ENCODE results near the gene ZNF232.

GRCh38 chr17:5099271-5099670, 12.4 kb downstream of the ZNF232 start:
- TF ChIP-seq, protein P1, sequence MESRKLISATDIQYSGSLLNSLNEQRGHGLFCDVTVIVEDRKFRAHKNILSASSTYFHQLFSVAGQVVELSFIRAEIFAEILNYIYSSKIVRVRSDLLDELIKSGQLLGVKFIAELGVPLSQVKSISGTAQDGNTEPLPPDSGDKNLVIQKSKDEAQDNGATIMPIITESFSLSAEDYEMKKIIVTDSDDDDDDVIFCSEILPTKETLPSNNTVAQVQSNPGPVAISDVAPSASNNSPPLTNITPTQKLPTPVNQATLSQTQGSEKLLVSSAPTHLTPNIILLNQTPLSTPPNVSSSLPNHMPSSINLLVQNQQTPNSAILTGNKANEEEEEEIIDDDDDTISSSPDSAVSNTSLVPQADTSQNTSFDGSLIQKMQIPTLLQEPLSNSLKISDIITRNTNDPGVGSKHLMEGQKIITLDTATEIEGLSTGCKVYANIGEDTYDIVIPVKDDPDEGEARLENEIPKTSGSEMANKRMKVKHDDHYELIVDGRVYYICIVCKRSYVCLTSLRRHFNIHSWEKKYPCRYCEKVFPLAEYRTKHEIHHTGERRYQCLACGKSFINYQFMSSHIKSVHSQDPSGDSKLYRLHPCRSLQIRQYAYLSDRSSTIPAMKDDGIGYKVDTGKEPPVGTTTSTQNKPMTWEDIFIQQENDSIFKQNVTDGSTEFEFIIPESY (IDR thresholded peaks at IDR 0.05; ENCODE audit: extremely low read depth, insufficient replicate concordance, low read length): no peak
- TF ChIP-seq CTCF (IDR thresholded peaks at IDR 0.05 in 2 of 3, conservative IDR thresholded peaks at IDR 0.05 in 1 of 3; ENCODE audit: borderline replicate concordance in 1 of 3, insufficient read depth in 1 of 3, low read depth in 2 of 3, low read length in 2 of 3): no peak
- TF ChIP-seq RAD21 (IDR thresholded peaks at IDR 0.05; ENCODE audit: low read depth): no peak
- TF ChIP-seq POLR2AphosphoS5 (IDR thresholded peaks at IDR 0.05; ENCODE audit: low read depth, low read length): no peak
- TF ChIP-seq POLR2A (IDR thresholded peaks at IDR 0.05; ENCODE audit: borderline replicate concordance, extremely low read depth, insufficient read depth, insufficient read length): no peak
- TF ChIP-seq EGR1 (IDR thresholded peaks at IDR 0.05; ENCODE audit: low read depth): no peak
- no peak for TF ChIP-seq TCF7L2 (IDR thresholded peaks at IDR 0.05; ENCODE audit: borderline replicate concordance, extremely low read depth, insufficient read depth, insufficient read length)
- TF ChIP-seq, protein P2, sequence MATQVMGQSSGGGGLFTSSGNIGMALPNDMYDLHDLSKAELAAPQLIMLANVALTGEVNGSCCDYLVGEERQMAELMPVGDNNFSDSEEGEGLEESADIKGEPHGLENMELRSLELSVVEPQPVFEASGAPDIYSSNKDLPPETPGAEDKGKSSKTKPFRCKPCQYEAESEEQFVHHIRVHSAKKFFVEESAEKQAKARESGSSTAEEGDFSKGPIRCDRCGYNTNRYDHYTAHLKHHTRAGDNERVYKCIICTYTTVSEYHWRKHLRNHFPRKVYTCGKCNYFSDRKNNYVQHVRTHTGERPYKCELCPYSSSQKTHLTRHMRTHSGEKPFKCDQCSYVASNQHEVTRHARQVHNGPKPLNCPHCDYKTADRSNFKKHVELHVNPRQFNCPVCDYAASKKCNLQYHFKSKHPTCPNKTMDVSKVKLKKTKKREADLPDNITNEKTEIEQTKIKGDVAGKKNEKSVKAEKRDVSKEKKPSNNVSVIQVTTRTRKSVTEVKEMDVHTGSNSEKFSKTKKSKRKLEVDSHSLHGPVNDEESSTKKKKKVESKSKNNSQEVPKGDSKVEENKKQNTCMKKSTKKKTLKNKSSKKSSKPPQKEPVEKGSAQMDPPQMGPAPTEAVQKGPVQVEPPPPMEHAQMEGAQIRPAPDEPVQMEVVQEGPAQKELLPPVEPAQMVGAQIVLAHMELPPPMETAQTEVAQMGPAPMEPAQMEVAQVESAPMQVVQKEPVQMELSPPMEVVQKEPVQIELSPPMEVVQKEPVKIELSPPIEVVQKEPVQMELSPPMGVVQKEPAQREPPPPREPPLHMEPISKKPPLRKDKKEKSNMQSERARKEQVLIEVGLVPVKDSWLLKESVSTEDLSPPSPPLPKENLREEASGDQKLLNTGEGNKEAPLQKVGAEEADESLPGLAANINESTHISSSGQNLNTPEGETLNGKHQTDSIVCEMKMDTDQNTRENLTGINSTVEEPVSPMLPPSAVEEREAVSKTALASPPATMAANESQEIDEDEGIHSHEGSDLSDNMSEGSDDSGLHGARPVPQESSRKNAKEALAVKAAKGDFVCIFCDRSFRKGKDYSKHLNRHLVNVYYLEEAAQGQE (IDR thresholded peaks at IDR 0.05; ENCODE audit: low read depth): no peak
- no peak for TF ChIP-seq ATF3 (IDR thresholded peaks at IDR 0.05)

Data from HCT116 (cell line).